Panc1 (cell line): ENCODE measurements around the gene RGS9BP. TPM values are rescaled to one million over a fixed set of nuclear protein-coding genes. Genes with fewer than 3 reads are reported as not detected.

ENCODE experiments used
- ATAC-seq: fragments of 200-7000 bp; cut with Tn5 transposase; 2 replicates; pipeline ENCODE4 v1.9.1; 2020; ENCODE audit warnings: mild to moderate bottlenecking, moderate library complexity
- BruUV-seq: library from RNA; stranded (reverse); fragments of 400-500 nt; replicated peaks from 2 replicates; lab custom pipeline; 2021; lab: Mats Ljungman, UMichigan
- CTCF ChIA-PET: fragments of 300-600 bp; sonication (Branson Sonifier 250); formaldehyde crosslinking; loops from one replicate; lab custom pipeline; 2022; ENCODE audit warnings: antibody characterized with exemption; lab: Charles Lee
- POLR2A ChIA-PET: fragments of 300-600 bp; sonication (Branson Sonifier 250); formaldehyde crosslinking; loops from one replicate; lab custom pipeline; 2022; ENCODE audit warnings: antibody characterized with exemption; lab: Charles Lee
- DNase-seq: peaks from one replicate; pipeline ENCODE4 v3.0.0-alpha.2; 2010; ENCODE audit warnings: low read depth, low spot score
- H3K27ac ChIP-seq: 2 replicates; pipeline ENCODE4 v1.5.1; 2011; ENCODE audit warnings: mild to moderate bottlenecking, low read length, inconsistent platforms
- H3K27me3 ChIP-seq: fragments of 200-500 bp; sonication (Bioruptor generic); 2 replicates; pipeline ENCODE4 v1.6.0; 2014; ENCODE audit warnings: low read length, inconsistent platforms; ENCODE audit not compliant: control insufficient read depth, insufficient read depth
- H3K36me3 ChIP-seq: fragments of 200-500 bp; sonication (Bioruptor generic); 2 replicates; pipeline ENCODE4 v1.5.1; 2014; ENCODE audit warnings: inconsistent platforms, mild to moderate bottlenecking, low read length, moderate library complexity; ENCODE audit not compliant: control insufficient read depth, insufficient read depth
- H3K4me1 ChIP-seq: 2 replicates; pipeline ENCODE4 v1.5.1; 2011; ENCODE audit warnings: inconsistent platforms, mild to moderate bottlenecking, low read length, moderate library complexity; ENCODE audit not compliant: control insufficient read depth, insufficient read depth
- H3K4me3 ChIP-seq, 2 experiments: 2 replicates each; pipeline ENCODE4 v1.5.1; 2011 to 2012; ENCODE audit warnings: low read depth in 2 of 2, low read length in 2 of 2, mild to moderate bottlenecking in 2 of 2, inconsistent platforms in 1 of 2, moderate library complexity in 1 of 2
- H3K9me3 ChIP-seq: fragments of 200-500 bp; sonication (Bioruptor generic); 2 replicates; pipeline ENCODE4 v1.5.1; 2014; ENCODE audit warnings: low read depth, mild to moderate bottlenecking, inconsistent platforms, low read length, moderate library complexity; ENCODE audit not compliant: control insufficient read depth, insufficient read depth
- POLR2AphosphoS5 ChIP-seq: IDR thresholded peaks from 2 replicates; pipeline ENCODE4 v1.6.1; 2012; ENCODE audit warnings: mild to moderate bottlenecking, low read depth, low read length, moderate library complexity
- SIN3A ChIP-seq: IDR thresholded peaks from 2 replicates; pipeline ENCODE4 v1.6.1; 2012; ENCODE audit warnings: low read depth, mild to moderate bottlenecking, low read length, moderate library complexity, borderline replicate concordance; ENCODE audit not compliant: insufficient read depth
- TCF7L2 ChIP-seq: IDR thresholded peaks from 2 replicates; pipeline ENCODE4 v1.6.1; 2011; ENCODE audit warnings: mild to moderate bottlenecking, low read depth, low read length, inconsistent platforms
- in situ Hi-C: cut with HindIII; loops from 2 replicates; pipeline ENCODE4 v1.10.0; 2016; ENCODE audit warnings: low sequenced_read_pairs, low pct_unique_long_range_greater_than_20kb
- intact Hi-C: fragments of 100-400 bp; cut with micrococcal nuclease; formaldehyde crosslinking; loops from one replicate; pipeline ENCODE4 v1.10.0; 2022; ENCODE audit not compliant: unreplicated experiment
- total RNA-seq: library from RNA; stranded (reverse); gene quantifications from one replicate; pipeline ENCODE4 v1.2.1, GENCODE V29; 2021; ENCODE audit not compliant: unreplicated experiment
- TF ChIP-seq, protein P1 (sequence below), 2 experiments: IDR thresholded peaks; 2 replicates each; pipeline ENCODE4 v1.6.1; 2011 to 2012; ENCODE audit warnings: low read depth in 2 of 2, control low read depth in 1 of 2, low read length in 1 of 2, mild to moderate bottlenecking in 1 of 2, moderate library complexity in 1 of 2; ENCODE audit not compliant: insufficient read depth in 1 of 2
- TF ChIP-seq, protein P2 (sequence below): fragments of 450-650 bp; IDR thresholded peaks from 2 replicates; pipeline ENCODE4 v1.5.1; 2017; ENCODE audit warnings: mild to moderate bottlenecking

Gene RGS9BP
- total RNA-seq, 1 experiment from 2014 or later, result 1.3 TPM

DNA sequence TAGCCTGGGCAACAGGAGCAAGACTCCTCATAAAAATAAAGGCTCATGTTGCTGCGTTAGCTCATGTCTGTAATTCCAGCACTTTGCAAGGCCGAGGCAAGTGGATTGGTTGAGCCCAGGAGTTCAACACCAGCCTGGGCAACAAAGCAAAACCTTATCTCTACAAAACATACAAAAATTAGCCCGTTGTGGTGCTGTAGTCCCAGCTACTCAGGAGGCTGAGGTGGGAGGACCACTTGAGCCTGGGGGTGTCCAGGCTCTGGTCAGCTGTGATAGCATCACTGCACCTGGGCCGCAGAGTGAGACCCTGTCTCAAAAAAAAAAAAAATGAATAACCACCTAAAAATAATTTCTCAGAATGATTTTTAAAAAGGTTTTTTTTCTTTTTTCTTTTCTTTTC, 12.0 kb downstream of the RGS9BP start:
- CTCF ChIA-PET, result no interaction called here
- no peaks in the 10 kb centered on the region; the same call in 1 of the 2 replicates for H3K36me3 ChIP-seq
- POLR2A ChIA-PET, result no interaction called here
- no peak for DNase-seq
- TF ChIP-seq POLR2AphosphoS5, result no peak
- TF ChIP-seq, protein P1, sequence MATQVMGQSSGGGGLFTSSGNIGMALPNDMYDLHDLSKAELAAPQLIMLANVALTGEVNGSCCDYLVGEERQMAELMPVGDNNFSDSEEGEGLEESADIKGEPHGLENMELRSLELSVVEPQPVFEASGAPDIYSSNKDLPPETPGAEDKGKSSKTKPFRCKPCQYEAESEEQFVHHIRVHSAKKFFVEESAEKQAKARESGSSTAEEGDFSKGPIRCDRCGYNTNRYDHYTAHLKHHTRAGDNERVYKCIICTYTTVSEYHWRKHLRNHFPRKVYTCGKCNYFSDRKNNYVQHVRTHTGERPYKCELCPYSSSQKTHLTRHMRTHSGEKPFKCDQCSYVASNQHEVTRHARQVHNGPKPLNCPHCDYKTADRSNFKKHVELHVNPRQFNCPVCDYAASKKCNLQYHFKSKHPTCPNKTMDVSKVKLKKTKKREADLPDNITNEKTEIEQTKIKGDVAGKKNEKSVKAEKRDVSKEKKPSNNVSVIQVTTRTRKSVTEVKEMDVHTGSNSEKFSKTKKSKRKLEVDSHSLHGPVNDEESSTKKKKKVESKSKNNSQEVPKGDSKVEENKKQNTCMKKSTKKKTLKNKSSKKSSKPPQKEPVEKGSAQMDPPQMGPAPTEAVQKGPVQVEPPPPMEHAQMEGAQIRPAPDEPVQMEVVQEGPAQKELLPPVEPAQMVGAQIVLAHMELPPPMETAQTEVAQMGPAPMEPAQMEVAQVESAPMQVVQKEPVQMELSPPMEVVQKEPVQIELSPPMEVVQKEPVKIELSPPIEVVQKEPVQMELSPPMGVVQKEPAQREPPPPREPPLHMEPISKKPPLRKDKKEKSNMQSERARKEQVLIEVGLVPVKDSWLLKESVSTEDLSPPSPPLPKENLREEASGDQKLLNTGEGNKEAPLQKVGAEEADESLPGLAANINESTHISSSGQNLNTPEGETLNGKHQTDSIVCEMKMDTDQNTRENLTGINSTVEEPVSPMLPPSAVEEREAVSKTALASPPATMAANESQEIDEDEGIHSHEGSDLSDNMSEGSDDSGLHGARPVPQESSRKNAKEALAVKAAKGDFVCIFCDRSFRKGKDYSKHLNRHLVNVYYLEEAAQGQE (IDR thresholded peaks at IDR 0.05; ENCODE audit: insufficient read depth in 1 of 2, low read depth in 2 of 2, low read length in 1 of 2), result no peak
- TF ChIP-seq, protein P2, sequence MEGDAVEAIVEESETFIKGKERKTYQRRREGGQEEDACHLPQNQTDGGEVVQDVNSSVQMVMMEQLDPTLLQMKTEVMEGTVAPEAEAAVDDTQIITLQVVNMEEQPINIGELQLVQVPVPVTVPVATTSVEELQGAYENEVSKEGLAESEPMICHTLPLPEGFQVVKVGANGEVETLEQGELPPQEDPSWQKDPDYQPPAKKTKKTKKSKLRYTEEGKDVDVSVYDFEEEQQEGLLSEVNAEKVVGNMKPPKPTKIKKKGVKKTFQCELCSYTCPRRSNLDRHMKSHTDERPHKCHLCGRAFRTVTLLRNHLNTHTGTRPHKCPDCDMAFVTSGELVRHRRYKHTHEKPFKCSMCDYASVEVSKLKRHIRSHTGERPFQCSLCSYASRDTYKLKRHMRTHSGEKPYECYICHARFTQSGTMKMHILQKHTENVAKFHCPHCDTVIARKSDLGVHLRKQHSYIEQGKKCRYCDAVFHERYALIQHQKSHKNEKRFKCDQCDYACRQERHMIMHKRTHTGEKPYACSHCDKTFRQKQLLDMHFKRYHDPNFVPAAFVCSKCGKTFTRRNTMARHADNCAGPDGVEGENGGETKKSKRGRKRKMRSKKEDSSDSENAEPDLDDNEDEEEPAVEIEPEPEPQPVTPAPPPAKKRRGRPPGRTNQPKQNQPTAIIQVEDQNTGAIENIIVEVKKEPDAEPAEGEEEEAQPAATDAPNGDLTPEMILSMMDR, result no peak
- TF ChIP-seq TCF7L2, result no peak
- TF ChIP-seq SIN3A, result no peak
- H3K4me1 ChIP-seq, result peaks cover 10% of the 10 kb centered on the region
- H3K27me3 ChIP-seq, result no peaks in the 10 kb centered on the region
- no peaks in the 10 kb centered on the region for H3K9me3 ChIP-seq
- H3K4me3 ChIP-seq, result no peak overlapping the region
- H3K27ac ChIP-seq, result no peak overlapping the region
- no TSS peak for BruUV-seq
- no peak for ATAC-seq
- intact Hi-C loops, result no loop called here
- in situ Hi-C loops, result no loop called here

DNA sequence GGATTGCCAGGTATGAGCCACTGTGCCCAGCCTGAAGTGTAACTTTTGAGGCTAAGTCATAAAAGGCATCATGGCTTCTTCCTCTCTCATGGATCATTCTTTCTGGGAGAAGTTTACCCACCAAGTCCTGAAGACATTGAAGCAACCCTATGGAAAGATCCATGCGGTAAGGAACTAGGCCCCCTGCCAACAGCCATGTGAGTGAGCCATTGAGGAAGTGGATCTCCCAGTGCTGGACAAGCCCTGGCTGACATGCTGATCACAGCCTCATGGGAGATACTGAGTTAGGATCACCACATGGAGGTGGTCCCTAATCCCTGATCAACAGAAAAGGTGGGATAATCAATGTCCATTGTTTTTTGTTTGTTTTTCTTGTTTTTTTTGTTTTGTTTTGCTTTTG, 12.7 kb downstream of the RGS9BP start:
- no peaks in the 10 kb centered on the region for H3K9me3 ChIP-seq
- intact Hi-C loops, result no loop called here
- H3K4me3 ChIP-seq, result no peak overlapping the region
- no peak for TF ChIP-seq POLR2AphosphoS5
- TF ChIP-seq, protein P2, result no peak
- TF ChIP-seq SIN3A, result no peak
- TF ChIP-seq, protein P1 (IDR thresholded peaks at IDR 0.05; ENCODE audit: insufficient read depth in 1 of 2, low read depth in 2 of 2, low read length in 1 of 2), result no peak
- TF ChIP-seq TCF7L2, result no peak
- ChIA-PET POLR2A (no interaction called here), CTCF (no interaction called here)
- no peaks in the 10 kb centered on the region for H3K27me3 ChIP-seq
- H3K27ac ChIP-seq, result no peak overlapping the region
- BruUV-seq, result no TSS peak
- DNase-seq, result no peak
- H3K4me1 ChIP-seq, result peaks cover 10% of the 10 kb centered on the region
- in situ Hi-C loops, result no loop called here
- no peak for ATAC-seq
- no peaks in the 10 kb centered on the region; the same call in 1 of the 2 replicates for H3K36me3 ChIP-seq
